D721Med (cell line): Measurements from ENCODE around the gene ZSWIM1.

ENCODE experiments used
- DNase-seq: peaks from one replicate; pipeline ENCODE4 v3.0.0; 2011; ENCODE audit warnings: low spot score; ENCODE audit not compliant: insufficient read length
- FAIRE-seq: peaks from 2 replicates; lab custom pipeline; 2011; peaks lifted over from hg19 to GRCh38; lab: Jason Lieb, UNC
- CTCF ChIP-seq: IDR thresholded peaks from 2 replicates; pipeline ENCODE4 v1.5.1; 2012; ENCODE audit warnings: mild to moderate bottlenecking, control low read depth; ENCODE audit not compliant: insufficient read depth; ENCODE audit errors: missing control alignments

The ZSWIM1 gene

DNA sequence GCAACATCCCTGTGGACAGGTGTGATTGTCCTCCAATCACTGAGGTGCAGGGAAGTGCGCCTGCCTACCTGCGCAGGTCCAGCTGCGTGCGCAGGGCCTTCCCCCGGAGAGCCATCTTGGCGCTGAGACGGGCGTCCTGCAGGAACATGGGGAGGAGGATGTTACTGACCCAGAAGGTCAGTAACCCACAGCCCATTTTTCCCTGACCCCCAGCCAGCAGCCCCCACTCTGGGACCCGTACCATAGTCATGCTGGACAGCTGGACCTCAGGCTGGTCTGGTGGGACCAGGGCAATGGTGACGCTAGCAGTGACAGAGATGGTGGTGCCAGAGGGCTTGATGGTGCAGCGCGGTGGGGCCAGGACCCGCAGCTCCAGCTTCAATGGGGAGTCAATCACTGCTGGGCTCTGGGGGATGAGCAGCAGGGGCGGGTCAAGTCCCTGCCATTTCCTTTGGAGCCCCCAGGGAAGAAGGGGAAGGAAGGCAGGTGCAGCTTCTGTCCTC, 21.2 kb downstream of the ZSWIM1 start:
- DNase-seq (no peak), FAIRE-seq (no peak)

DNA sequence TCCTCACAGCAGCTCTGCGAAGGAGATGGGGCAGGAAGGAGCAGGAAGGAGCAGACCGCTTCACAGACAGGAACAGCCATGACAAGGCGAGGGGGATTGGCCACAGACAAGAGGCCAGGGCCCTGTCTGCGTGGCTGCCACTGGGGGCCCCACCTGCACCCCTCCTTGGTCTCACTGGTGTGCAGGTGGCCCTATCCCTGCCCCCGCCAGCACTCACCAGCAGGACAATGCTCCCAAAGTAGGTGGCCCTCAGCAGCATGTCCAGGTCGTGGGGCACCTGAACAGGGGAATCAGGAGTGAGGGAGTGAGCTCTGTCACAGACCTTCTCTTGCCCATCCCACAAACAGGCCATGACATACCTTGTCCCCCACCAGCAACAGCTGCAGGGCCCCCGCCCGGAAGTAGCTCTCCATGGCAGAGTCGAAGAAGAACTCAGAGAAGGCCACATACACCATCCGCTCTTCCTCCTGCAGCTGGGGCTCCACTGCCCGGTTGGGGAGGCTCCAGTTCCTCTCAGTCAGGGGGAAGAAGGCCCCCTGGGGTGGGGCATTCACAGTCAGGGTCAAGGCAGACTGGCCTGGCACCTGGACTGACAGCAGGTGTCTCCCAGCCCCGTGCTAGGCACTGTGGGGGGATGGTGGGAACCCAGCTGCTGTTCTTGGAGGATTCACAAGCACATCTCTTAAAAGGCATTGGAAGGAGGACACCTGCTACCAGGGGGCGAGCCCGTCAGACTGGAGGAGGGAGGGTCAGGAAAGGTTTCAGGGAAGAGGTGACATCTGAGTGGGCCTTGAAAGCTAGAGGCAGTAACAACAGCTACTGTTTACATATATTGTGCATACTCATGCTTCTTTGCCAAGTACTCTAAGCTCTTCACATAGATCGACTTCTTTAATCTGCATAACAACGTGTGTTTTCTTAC, 23.8 kb downstream of the ZSWIM1 start:
- no peak for FAIRE-seq
- no peak for DNase-seq
- no peak for TF ChIP-seq CTCF

More for the DNA sequence above, 21.2 kb downstream of the ZSWIM1 start:
- TF ChIP-seq CTCF = no peak

GRCh38 chr20:45905505-45906079, 24.6 kb downstream of the ZSWIM1 start:
- TF ChIP-seq CTCF = no peak
- FAIRE-seq (no peak), DNase-seq (no peak)

DNA sequence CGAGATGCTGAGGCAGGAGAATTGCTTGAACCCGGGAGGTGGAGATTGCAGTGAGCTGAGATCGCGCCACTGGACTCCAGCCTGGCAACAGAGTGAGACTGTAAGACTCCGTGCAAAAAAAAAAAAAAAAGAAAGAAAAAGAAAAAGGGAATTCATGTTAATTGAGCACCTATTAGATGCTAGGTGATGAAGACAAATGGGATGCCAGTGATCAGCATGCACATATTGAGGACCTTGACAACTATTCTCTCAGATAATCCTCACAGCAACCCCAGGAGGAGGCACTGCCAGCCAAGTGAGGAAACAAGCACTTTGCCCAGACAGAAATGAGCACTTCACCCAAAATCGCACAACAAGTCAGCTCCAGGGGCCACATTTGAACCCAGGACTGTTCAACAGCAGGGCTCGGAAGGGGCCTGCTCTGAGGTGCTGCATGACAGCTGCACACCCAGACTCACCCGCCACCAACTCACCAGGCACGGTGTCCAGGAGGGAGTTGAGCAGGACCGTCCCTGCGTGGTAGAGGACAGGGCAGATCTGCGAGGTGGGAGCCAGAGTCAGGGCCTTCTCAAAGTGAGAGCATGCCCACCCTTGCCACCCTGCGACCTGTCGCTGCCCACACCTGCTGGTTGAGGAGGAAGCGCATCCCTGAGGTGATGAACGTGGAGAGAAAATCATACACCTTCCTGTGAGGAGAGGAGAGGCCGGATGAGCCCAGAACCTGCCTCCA, 26.4 kb downstream of the ZSWIM1 start:
- no peak for TF ChIP-seq CTCF
- DNase-seq (no peak), FAIRE-seq (no peak)

- no peak for TF ChIP-seq CTCF
- DNase-seq (no peak), FAIRE-seq (no peak)
Observed at GRCh38 chr20:45908084-45908483, 27.1 kb downstream of the ZSWIM1 start.

- DNase-seq (no peak), FAIRE-seq (no peak)
- no peak for TF ChIP-seq CTCF
Observed at GRCh38 chr20:45909336-45909808, 28.3 kb downstream of the ZSWIM1 start.
